Trophoblast cell (in vitro differentiated cells and primary cell): ENCODE results near the gene SRD5A1.

Source experiments
- DNase-seq, 2 donors: peaks; one replicate each; pipeline ENCODE4 v3.0.0-alpha.2; 2016
- H2AFZ ChIP-seq: 2 replicates; pipeline ENCODE4 v1.6.1; 2013; ENCODE audit warnings: low read length, moderate library complexity, mild to moderate bottlenecking; ENCODE audit not compliant: insufficient read depth, poor library complexity
- H2AK5ac ChIP-seq: 2 replicates; pipeline ENCODE4 v1.6.1; 2013; ENCODE audit warnings: mild to moderate bottlenecking, low read length
- H2BK120ac ChIP-seq: 2 replicates; pipeline ENCODE4 v1.6.1; 2013; ENCODE audit warnings: low read length, mild to moderate bottlenecking, moderate library complexity; ENCODE audit not compliant: insufficient read depth, poor library complexity
- H2BK12ac ChIP-seq: 2 replicates; pipeline ENCODE4 v1.6.1; 2013; ENCODE audit warnings: mild to moderate bottlenecking, low read length, moderate library complexity
- H2BK5ac ChIP-seq: 2 replicates; pipeline ENCODE4 v1.6.1; 2013; ENCODE audit warnings: low read length, low read depth, moderate library complexity, mild to moderate bottlenecking; ENCODE audit not compliant: poor library complexity
- H3K14ac ChIP-seq: 2 replicates; pipeline ENCODE4 v1.6.1; 2013; ENCODE audit warnings: mild to moderate bottlenecking, low read length
- H3K18ac ChIP-seq: 2 replicates; pipeline ENCODE4 v1.6.1; 2013; ENCODE audit warnings: mild to moderate bottlenecking, low read length
- H3K23ac ChIP-seq: 2 replicates; pipeline ENCODE4 v1.6.1; 2013; ENCODE audit warnings: low read length
- H3K27ac ChIP-seq: 2 replicates; pipeline ENCODE4 v1.5.1; 2013; ENCODE audit warnings: low read depth, mild to moderate bottlenecking, inconsistent platforms, low read length, moderate library complexity
- H3K27me3 ChIP-seq: 2 replicates; pipeline ENCODE4 v1.6.1; 2013; ENCODE audit warnings: inconsistent platforms, mild to moderate bottlenecking, low read length, moderate library complexity; ENCODE audit not compliant: insufficient read depth
- H3K36me3 ChIP-seq, 2 experiments: 1 replicate in 1 of 2; 2 replicates in 1 of 2; pipeline ENCODE4 v1.6.1; 2013; ENCODE audit warnings: low read length in 2 of 2, mild to moderate bottlenecking in 2 of 2, moderate library complexity in 1 of 2; ENCODE audit not compliant: insufficient read depth in 2 of 2, control insufficient read depth in 1 of 2
- H3K4ac ChIP-seq: 2 replicates; pipeline ENCODE4 v1.6.1; 2013; ENCODE audit warnings: low read depth, mild to moderate bottlenecking, low read length, moderate library complexity
- H3K4me1 ChIP-seq, 2 experiments: 1 replicate in 1 of 2; 2 replicates in 1 of 2; pipeline ENCODE4 v1.6.1; 2013; ENCODE audit warnings: low read length in 2 of 2, mild to moderate bottlenecking in 2 of 2, moderate library complexity in 1 of 2; ENCODE audit not compliant: insufficient read depth in 2 of 2, control insufficient read depth in 1 of 2
- H3K4me2 ChIP-seq: 2 replicates; pipeline ENCODE4 v1.6.1; 2013; ENCODE audit warnings: inconsistent platforms, mild to moderate bottlenecking, low read length, moderate library complexity
- H3K4me3 ChIP-seq: 2 replicates; pipeline ENCODE4 v1.5.1; 2013; ENCODE audit warnings: mild to moderate bottlenecking, low read depth, low read length, inconsistent platforms
- H3K79me1 ChIP-seq: one replicate; pipeline ENCODE4 v1.6.1; 2013; ENCODE audit warnings: low read length
- H3K79me2 ChIP-seq: 2 replicates; pipeline ENCODE4 v1.6.1; 2013; ENCODE audit warnings: low read length, mild to moderate bottlenecking; ENCODE audit not compliant: control insufficient read depth, insufficient read depth, poor library complexity
- H3K9ac ChIP-seq: 2 replicates; pipeline ENCODE4 v1.6.1; 2013; ENCODE audit warnings: mild to moderate bottlenecking, low read length
- H3K9me3 ChIP-seq: 2 replicates; pipeline ENCODE4 v1.6.1; 2013; ENCODE audit warnings: low read depth, mild to moderate bottlenecking, control low read depth, inconsistent platforms, low read length; ENCODE audit not compliant: insufficient read depth
- H4K12ac ChIP-seq: 2 replicates; pipeline ENCODE4 v1.6.1; 2013; ENCODE audit warnings: low read depth, mild to moderate bottlenecking, low read length, moderate library complexity
- H4K8ac ChIP-seq: 2 replicates; pipeline ENCODE4 v1.6.1; 2013; ENCODE audit warnings: low read depth, mild to moderate bottlenecking, low read length, moderate library complexity
- H4K91ac ChIP-seq: one replicate; pipeline ENCODE4 v1.6.1; 2013; ENCODE audit warnings: low read depth, mild to moderate bottlenecking, low read length, moderate library complexity
- WGBS: extraction: QIAGEN DNeasy Blood & Tissue Kit; methylation state at CpG from one replicate; pipeline ENCODE4 v1.1.7; 2013; ENCODE audit warnings: missing lambda C conversion rate; ENCODE audit not compliant: insufficient read length, insufficient coverage; ENCODE audit errors: extremely low coverage; 5-methylcytosine and 5-hydroxymethylcytosine counted together

Gene SRD5A1

DNA sequence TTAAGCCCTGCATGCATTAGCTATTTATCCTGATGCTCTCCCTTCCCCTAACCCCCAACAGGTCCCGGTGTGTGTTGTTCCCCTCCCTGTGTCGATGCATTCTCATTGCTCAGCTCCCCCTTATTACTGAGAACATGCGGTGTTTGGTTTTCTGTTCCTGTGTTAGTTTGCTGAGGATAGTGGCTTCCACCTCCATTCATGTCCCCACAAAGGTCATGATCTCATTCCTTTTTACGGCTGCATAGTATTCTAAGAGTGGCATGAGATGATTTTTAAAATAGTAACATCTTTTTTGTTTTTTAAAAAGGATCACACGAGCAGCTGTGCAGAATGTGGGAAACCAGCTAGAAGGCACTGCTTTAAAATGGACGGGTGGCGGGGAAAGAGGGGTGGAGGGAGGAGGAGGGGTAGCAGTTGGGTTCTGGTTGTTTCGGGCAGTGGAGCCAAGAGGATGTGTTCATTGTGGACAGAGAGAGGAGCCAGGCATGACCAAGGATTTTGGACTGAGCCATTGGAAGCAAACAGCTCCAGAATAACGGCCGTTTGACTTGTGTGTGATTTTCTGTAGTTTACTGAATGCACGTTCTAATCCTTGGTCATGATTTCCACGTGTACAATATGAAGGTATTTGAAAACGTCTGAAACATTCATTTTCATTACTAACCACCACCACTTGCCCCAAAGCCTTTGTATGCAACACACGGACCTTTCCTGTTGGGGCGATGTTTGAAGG is 78.3 kb downstream of the SRD5A1 start:
- H3K79me1 ChIP-seq = peaks cover 15% of the 10 kb centered on the region
- WGBS = no CpG with 5 or more reads among the region's 15 CpGs
- peaks cover 3 to 7% of the 10 kb centered on the region in 2 experiments for H3K36me3 ChIP-seq
- no peak overlapping the region for H3K14ac ChIP-seq
- no peak overlapping the region for H2AK5ac ChIP-seq
- H3K4me3 ChIP-seq = peak overlapping the region; percentile 87
- H3K4ac ChIP-seq = no peak overlapping the region
- no peak overlapping the region for H3K27ac ChIP-seq
- H4K12ac ChIP-seq = no peak overlapping the region
- no peaks in the 10 kb centered on the region for H3K27me3 ChIP-seq
- no peak overlapping the region for H3K18ac ChIP-seq
- H2AFZ ChIP-seq = peak overlapping the region; percentile 19
- H3K79me2 ChIP-seq = peaks cover 21% of the 10 kb centered on the region
- H4K91ac ChIP-seq = no peak overlapping the region
- H4K8ac ChIP-seq = no peak overlapping the region
- peak overlapping the region; percentile 86 for H3K4me2 ChIP-seq
- H3K4me1 ChIP-seq = peaks cover 9 to 18% of the 10 kb centered on the region in 2 experiments
- H2BK5ac ChIP-seq = no peak overlapping the region
- H2BK120ac ChIP-seq = no peak overlapping the region
- no peak for DNase-seq
- no peaks in the 10 kb centered on the region for H3K9me3 ChIP-seq
- H2BK12ac ChIP-seq = no peak overlapping the region
- H3K23ac ChIP-seq = no peak overlapping the region
- H3K9ac ChIP-seq = no peak overlapping the region

DNA sequence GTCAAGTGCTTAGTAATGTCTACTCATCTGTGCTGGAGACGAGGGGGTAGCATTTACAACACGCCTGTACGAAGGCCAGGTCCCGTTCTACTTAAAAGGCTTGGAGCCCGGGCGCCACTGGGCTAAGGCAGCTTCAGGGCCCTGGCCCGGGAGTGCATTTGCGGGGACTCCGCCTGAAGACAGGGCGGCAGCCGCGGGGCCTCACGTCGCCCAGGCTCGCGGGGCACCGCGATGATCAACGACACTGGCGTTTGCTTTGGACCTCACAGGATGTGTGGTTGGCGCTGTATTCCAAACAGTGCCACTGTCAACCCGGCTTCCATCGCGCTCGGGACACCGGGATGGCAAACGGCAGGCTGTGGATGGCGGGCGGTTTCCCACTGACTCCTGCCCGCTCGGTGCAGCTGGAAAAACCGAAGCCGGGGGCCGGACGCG is 78.9 kb downstream of the SRD5A1 start:
- H2AK5ac ChIP-seq = no peak overlapping the region
- peak overlapping the region; percentile 87 for H3K4me3 ChIP-seq
- peaks cover 15% of the 10 kb centered on the region for H3K79me1 ChIP-seq
- peak overlapping the region; percentile 84 for H4K91ac ChIP-seq
- H3K79me2 ChIP-seq = peaks cover 26% of the 10 kb centered on the region
- peak overlapping the region; percentile 86 for H3K4me2 ChIP-seq
- peak overlapping the region; percentile 98 for H3K27ac ChIP-seq
- H2BK12ac ChIP-seq = peak overlapping the region; percentile 25
- H3K4ac ChIP-seq = peak overlapping the region; percentile 39
- DNase-seq = peak in 1 of 2 donors; percentile 52
- no peak overlapping the region for H3K23ac ChIP-seq
- H4K8ac ChIP-seq = peak overlapping the region; percentile 64
- H3K14ac ChIP-seq = peak overlapping the region; percentile 81
- H4K12ac ChIP-seq = peak overlapping the region; percentile 40
- peak overlapping the region; percentile 19 for H2AFZ ChIP-seq
- H3K18ac ChIP-seq = peak overlapping the region; percentile 67
- H3K4me1 ChIP-seq = peaks cover 13 to 21% of the 10 kb centered on the region in 2 experiments
- no CpG with 5 or more reads among the region's 36 CpGs for WGBS
- peak overlapping the region; percentile 58 for H2BK5ac ChIP-seq
- no peaks in the 10 kb centered on the region for H3K9me3 ChIP-seq
- H2BK120ac ChIP-seq = peak overlapping the region; percentile 47
- H3K27me3 ChIP-seq = no peaks in the 10 kb centered on the region
- H3K9ac ChIP-seq = peak overlapping the region; percentile 87
- H3K36me3 ChIP-seq = peaks cover 6 to 10% of the 10 kb centered on the region in 2 experiments

DNA sequence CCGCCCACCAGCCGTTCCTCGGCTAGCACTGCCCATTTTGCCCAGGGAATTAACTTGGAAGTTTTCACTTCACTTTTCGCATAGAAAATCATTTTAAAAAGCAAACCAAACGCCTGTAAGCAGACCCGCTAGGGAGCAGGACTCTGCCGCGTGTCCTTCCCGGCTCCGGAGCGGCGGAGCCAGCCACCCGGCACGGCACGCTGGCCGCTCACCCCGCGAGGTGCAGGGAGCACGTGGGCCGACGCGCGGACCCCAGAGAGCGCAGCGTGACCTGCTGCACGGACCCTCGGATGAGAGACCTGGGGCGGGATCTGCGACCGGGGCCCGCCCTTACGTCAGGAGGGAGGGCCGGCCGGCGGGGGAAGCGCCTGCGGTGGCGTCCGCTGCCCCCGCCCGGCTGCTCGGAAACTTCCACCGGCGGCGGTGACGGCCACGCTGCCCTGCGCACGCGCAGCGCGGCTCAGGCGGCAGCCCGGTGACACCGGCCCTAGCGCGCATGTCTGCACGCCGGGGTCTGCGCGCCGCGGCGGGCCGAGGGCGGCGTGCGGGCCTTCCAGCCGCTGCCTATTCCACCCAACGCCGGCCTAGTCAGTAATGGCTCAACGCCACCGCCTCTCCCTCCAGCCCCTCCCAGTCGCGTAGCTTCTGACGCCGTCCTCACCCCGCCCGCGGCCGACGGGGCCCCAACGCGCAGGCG is 79.5 kb downstream of the SRD5A1 start:
- peak overlapping the region; percentile 87 for H3K4me3 ChIP-seq
- peak overlapping the region; percentile 98 for H3K27ac ChIP-seq
- DNase-seq = peak; percentile 98 to 99
- peak overlapping the region; percentile 84 for H4K91ac ChIP-seq
- peaks cover 6 to 10% of the 10 kb centered on the region in 2 experiments for H3K36me3 ChIP-seq
- H4K12ac ChIP-seq = peak overlapping the region; percentile 40
- peak overlapping the region; percentile 25 for H2BK12ac ChIP-seq
- H3K23ac ChIP-seq = no peak overlapping the region
- peak overlapping the region; percentile 87 for H3K9ac ChIP-seq
- H3K27me3 ChIP-seq = no peaks in the 10 kb centered on the region
- peak overlapping the region; percentile 64 for H4K8ac ChIP-seq
- peak overlapping the region; percentile 19 for H2AFZ ChIP-seq
- no peaks in the 10 kb centered on the region for H3K9me3 ChIP-seq
- no CpG with 5 or more reads among the region's 85 CpGs for WGBS
- H2AK5ac ChIP-seq = no peak overlapping the region
- peak overlapping the region; percentile 39 for H3K4ac ChIP-seq
- H2BK5ac ChIP-seq = peak overlapping the region; percentile 58
- peaks cover 13 to 19% of the 10 kb centered on the region in 2 experiments for H3K4me1 ChIP-seq
- peak overlapping the region; percentile 81 for H3K14ac ChIP-seq
- H3K79me2 ChIP-seq = peaks cover 28% of the 10 kb centered on the region
- peaks cover 15% of the 10 kb centered on the region for H3K79me1 ChIP-seq
- peak overlapping the region; percentile 74 for H2BK120ac ChIP-seq
- H3K18ac ChIP-seq = peak overlapping the region; percentile 67
- H3K4me2 ChIP-seq = peak overlapping the region; percentile 86

DNA sequence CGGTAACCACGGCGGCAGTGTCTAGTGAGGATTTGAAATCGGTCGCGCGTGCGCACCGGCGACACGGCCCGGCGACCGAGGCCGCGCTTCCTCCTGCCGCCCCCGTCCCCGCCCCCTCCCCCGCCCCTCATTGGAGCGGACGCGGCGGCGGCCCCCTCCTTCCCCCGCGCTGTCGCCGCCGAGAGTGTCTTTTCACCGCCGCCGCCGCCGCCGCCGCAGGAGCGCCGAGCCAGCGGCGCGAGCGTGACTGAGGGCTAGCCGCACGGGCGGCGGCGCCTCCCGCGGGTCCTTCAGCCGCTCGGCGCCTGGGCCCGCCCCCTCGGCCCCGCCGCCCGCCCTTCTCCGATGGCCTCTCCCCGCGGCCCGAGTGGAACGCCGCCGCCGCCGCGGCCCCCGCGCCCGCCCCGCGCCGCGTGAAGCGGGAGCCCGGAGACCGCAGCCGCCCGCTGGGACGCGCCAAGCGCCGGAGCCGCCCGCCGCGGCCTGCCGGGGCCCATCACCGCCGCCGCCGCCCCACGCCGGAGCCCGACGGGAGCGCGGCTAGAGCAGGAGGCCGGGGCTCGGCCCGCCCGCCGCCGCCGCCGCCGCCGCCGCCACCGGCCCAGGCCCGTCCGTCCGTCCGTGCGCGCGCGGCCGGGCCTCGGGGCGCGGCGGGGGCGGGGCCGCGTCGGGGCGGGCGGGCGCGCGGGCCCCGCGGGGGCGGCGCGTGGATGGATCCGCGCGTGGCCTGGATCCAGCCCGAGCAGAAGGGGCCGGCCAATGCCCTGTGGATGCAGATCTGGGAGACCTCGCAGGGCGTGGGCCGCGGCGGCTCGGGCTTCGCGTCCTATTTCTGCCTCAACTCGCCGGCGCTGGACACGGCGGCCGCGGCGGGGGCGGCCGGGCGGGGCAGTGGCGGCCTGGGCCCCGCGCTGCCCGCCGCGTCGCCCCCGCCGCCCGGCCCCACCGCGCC is 80.3 kb downstream of the SRD5A1 start, which contains the start of gene TENT4A:
TSS of gene TENT4A (plus strand) at position 159 of the 952 bp plus-strand sequence. CDS start at position 711, 552 bp downstream.
- H3K9ac ChIP-seq = peak within 1 kb of the TSS; percentile 88
- no peak within 1 kb of the TSS for H2AK5ac ChIP-seq
- H3K4me1 ChIP-seq = peaks cover 13 to 19% of the 10 kb centered on the region in 2 experiments
- peak within 1 kb of the TSS; percentile 64 for H4K8ac ChIP-seq
- H3K23ac ChIP-seq = no peak within 1 kb of the TSS
- H3K79me1 ChIP-seq = peaks cover 15% of the 10 kb centered on the region
- H2AFZ ChIP-seq = peak within 1 kb of the TSS; percentile 51
- H3K36me3 ChIP-seq = peaks cover 8 to 15% of the 10 kb centered on the region in 2 experiments
- H2BK120ac ChIP-seq = peak within 1 kb of the TSS; percentile 74
- H3K4me2 ChIP-seq = peak within 1 kb of the TSS; percentile 86
- H3K14ac ChIP-seq = peak within 1 kb of the TSS; percentile 85
- no CpG with 5 or more reads among the region's 174 CpGs for WGBS
- peak within 1 kb of the TSS; percentile 91 for H3K4me3 ChIP-seq
- DNase-seq = peak in 1 of 2 donors; percentile 29
- H3K27ac ChIP-seq = peak within 1 kb of the TSS; percentile 98
- peak within 1 kb of the TSS; percentile 67 for H3K18ac ChIP-seq
- H3K4ac ChIP-seq = peak within 1 kb of the TSS; percentile 59
- no peaks in the 10 kb centered on the region for H3K9me3 ChIP-seq
- peak within 1 kb of the TSS; percentile 59 for H4K12ac ChIP-seq
- no peaks in the 10 kb centered on the region for H3K27me3 ChIP-seq
- H2BK12ac ChIP-seq = peak within 1 kb of the TSS; percentile 25
- H2BK5ac ChIP-seq = peak within 1 kb of the TSS; percentile 58
- H4K91ac ChIP-seq = peak within 1 kb of the TSS; percentile 84
- peaks cover 29% of the 10 kb centered on the region for H3K79me2 ChIP-seq
